Smooth muscle cell (in vitro differentiated cells): ENCODE data around the gene MFSD2A. TPM values are rescaled to one million over a fixed set of nuclear protein-coding genes. Genes with fewer than 3 reads are reported as not detected.

Source experiments
- DNase-seq: peaks from one replicate; lab custom pipeline; 2025; ENCODE audit not compliant: unreplicated experiment; lab: John Stamatoyannopoulos, UW
- H2AFZ ChIP-seq: fragments of 200-600 bp; sonication (generic); 2 replicates; pipeline ENCODE4 v1.6.0; 2016; ENCODE audit warnings: antibody characterized with exemption, low read depth, mild to moderate bottlenecking
- H3F3A ChIP-seq: fragments of 200-600 bp; sonication (generic); 2 replicates; pipeline ENCODE4 v1.6.0; 2017; ENCODE audit warnings: antibody characterized with exemption, low read depth
- H3K27ac ChIP-seq: fragments of 200-600 bp; sonication (generic); 2 replicates; pipeline ENCODE4 v1.5.1; 2016; ENCODE audit warnings: low read depth, mild to moderate bottlenecking
- H3K27me3 ChIP-seq: fragments of 200-600 bp; sonication (generic); 2 replicates; pipeline ENCODE4 v1.6.1; 2016; ENCODE audit warnings: low read depth, mild to moderate bottlenecking
- H3K36me3 ChIP-seq: fragments of 200-600 bp; sonication (generic); 2 replicates; pipeline ENCODE4 v1.5.1; 2016; ENCODE audit warnings: low read depth
- H3K4me1 ChIP-seq: fragments of 200-600 bp; sonication (generic); 2 replicates; pipeline ENCODE4 v1.5.1; 2016; ENCODE audit warnings: low read depth
- H3K4me2 ChIP-seq: fragments of 200-600 bp; sonication (generic); 2 replicates; pipeline ENCODE4 v1.6.0; 2016; ENCODE audit warnings: mild to moderate bottlenecking
- H3K4me3 ChIP-seq: fragments of 200-600 bp; sonication (generic); 2 replicates; pipeline ENCODE4 v1.5.1; 2016; ENCODE audit warnings: mild to moderate bottlenecking
- H3K79me2 ChIP-seq: fragments of 200-600 bp; sonication (generic); 2 replicates; pipeline ENCODE4 v1.6.0; 2016; ENCODE audit warnings: low read depth, mild to moderate bottlenecking
- H3K9ac ChIP-seq: fragments of 200-600 bp; sonication (generic); 2 replicates; pipeline ENCODE4 v1.6.0; 2016; ENCODE audit warnings: low read depth
- H3K9me3 ChIP-seq: fragments of 200-600 bp; sonication (generic); replicated peaks from 2 replicates; pipeline ENCODE4 v1.5.1; 2016; ENCODE audit warnings: low read depth
- H4K20me1 ChIP-seq: fragments of 200-600 bp; sonication (generic); 2 replicates; pipeline ENCODE4 v1.6.0; 2016; ENCODE audit warnings: low read depth
- CTCF ChIP-seq: fragments of 200-600 bp; sonication (generic); IDR thresholded peaks from 2 replicates; pipeline ENCODE4 v1.5.1; 2017; ENCODE audit warnings: borderline replicate concordance, mild to moderate bottlenecking, antibody characterized with exemption; ENCODE audit not compliant: insufficient read depth, poor library complexity, severe bottlenecking
- WGBS: methylation state at CpG from one replicate; pipeline ENCODE4 v1.1.7; 2016; ENCODE audit warnings: low lambda C conversion rate; 5-methylcytosine and 5-hydroxymethylcytosine counted together
- polyA plus RNA-seq: library from polyadenylated mRNA; unstranded; fragments of >200 nt; fragmentation: Nextera tagmentation; extraction: Ambion mirVana; gene quantifications from 2 replicates; pipeline ENCODE4 v1.2.1, GENCODE V29; 2016
- total RNA-seq: library from RNA; depleted of rRNA; stranded (reverse); fragments of >200 nt; gene quantifications from 2 replicates; pipeline ENCODE4 v1.2.3, GENCODE V29; 2014

Gene MFSD2A
- total RNA-seq (3.2 and 3.3 TPM in 2 replicates), polyA plus RNA-seq (5.3 and 5.5 TPM in 2 replicates)

DNA sequence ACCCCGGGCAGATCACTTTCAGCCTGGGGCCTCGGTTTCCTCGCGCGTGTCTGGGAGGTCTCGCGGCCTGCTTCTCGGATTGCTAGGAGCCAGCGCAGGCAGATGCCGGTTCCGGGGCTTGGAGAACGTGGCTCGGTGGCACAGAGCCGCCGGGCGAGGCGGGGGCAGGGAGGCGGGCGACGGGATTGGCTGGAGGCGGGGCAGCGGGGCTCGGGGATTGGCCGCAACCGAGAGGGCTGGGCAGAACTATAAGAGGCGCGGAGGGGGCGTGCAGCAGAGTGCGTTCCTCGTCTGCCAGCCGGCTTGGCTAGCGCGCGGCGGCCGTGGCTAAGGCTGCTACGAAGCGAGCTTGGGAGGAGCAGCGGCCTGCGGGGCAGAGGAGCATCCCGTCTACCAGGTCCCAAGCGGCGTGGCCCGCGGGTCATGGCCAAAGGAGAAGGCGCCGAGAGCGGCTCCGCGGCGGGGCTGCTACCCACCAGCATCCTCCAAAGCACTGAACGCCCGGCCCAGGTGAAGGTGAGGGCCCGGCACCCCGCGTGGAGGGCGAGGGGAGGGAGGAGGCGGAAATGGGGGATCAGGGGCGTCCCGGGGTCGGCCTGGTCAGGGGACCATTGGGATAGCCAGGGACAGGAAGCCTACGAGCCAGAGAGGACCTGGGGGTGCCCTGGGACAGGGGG, at the start of gene MFSD2A:
Gene MFSD2A (plus strand): TSS at position 276 of the 677 bp plus-strand sequence. CDS start 148 bp downstream, at position 424.
- peak within 1 kb of the TSS; percentile 63 for H3K4me3 ChIP-seq
- no peaks in the 10 kb centered on the region for H3K36me3 ChIP-seq
- DNase-seq: peak; percentile 69
- H3K79me2 ChIP-seq: no peaks in the 10 kb centered on the region
- H3K27me3 ChIP-seq: no peaks in the 10 kb centered on the region
- peak within 1 kb of the TSS; percentile 94 for H3K4me2 ChIP-seq
- no peak within 1 kb of the TSS for H3K27ac ChIP-seq
- peak within 1 kb of the TSS; percentile 81 for H2AFZ ChIP-seq
- H3K4me1 ChIP-seq: peaks cover 15% of the 10 kb centered on the region
- no peaks in the 10 kb centered on the region for H3K9me3 ChIP-seq
- peaks cover 5% of the 10 kb centered on the region for H3F3A ChIP-seq
- peak within 1 kb of the TSS; percentile 37 for H3K9ac ChIP-seq
- 2% methylated on average over 25 of the region's 62 CpGs for WGBS
- no peak for TF ChIP-seq CTCF
- H4K20me1 ChIP-seq: no peaks in the 10 kb centered on the region

- Histone ChIP-seq H3K4me3 (no peak overlapping the region), H3K9me3 (no peaks in the 10 kb centered on the region), H3F3A (no peaks in the 10 kb centered on the region), H3K4me1 (peaks cover 4% of the 10 kb centered on the region), H3K36me3 (no peaks in the 10 kb centered on the region), H3K4me2 (no peak overlapping the region), H4K20me1 (no peaks in the 10 kb centered on the region), H3K27me3 (peaks cover 37% of the 10 kb centered on the region), H3K79me2 (no peaks in the 10 kb centered on the region), H3K9ac (no peak overlapping the region), H3K27ac (no peak overlapping the region), H2AFZ (no peak overlapping the region)
- DNase-seq: no peak
- 90% methylated on average over 4 of the region's 4 CpGs for WGBS
- TF ChIP-seq CTCF: no peak
Measured at GRCh38 chr1:39905172-39905571, 49.8 kb upstream of the MFSD2A start.

GRCh38 chr1:39907528-39908453, 47.2 kb upstream of the MFSD2A start:
- H4K20me1 ChIP-seq: no peaks in the 10 kb centered on the region
- TF ChIP-seq CTCF: no peak
- H3K27me3 ChIP-seq: peaks cover 19% of the 10 kb centered on the region
- WGBS: 88% methylated on average over 3 of the region's 3 CpGs
- H3K9ac ChIP-seq: no peak overlapping the region
- DNase-seq: no peak
- H3K36me3 ChIP-seq: no peaks in the 10 kb centered on the region
- no peaks in the 10 kb centered on the region for H3F3A ChIP-seq
- H3K79me2 ChIP-seq: no peaks in the 10 kb centered on the region
- H3K4me2 ChIP-seq: no peak overlapping the region
- no peaks in the 10 kb centered on the region for H3K9me3 ChIP-seq
- no peaks in the 10 kb centered on the region for H3K4me1 ChIP-seq
- no peak overlapping the region for H3K27ac ChIP-seq
- H2AFZ ChIP-seq: no peak overlapping the region
- no peak overlapping the region for H3K4me3 ChIP-seq
